ENCODE results near the gene TMEM250.

DNA sequence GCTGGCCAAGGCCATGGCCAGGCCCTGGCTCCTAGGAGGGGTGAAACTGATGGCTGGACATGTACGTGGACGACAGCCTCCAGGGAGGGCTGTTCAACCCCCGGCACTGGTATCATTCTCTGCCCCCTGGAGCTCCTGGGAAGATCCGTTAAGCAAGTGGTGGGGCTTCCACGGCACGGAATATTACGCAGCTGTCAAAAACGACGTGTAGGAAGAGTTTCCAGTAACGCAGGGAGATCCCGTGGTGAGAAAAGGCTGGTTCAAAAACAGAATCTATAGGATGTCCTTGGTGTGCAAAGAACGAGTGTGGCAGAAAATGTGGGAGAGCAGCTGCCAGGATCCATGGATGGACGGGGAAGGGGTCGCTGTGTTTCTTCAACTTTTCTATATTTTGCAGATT, 36.3 kb upstream of the TMEM250 start:
- TF ChIP-seq, protein P1, sequence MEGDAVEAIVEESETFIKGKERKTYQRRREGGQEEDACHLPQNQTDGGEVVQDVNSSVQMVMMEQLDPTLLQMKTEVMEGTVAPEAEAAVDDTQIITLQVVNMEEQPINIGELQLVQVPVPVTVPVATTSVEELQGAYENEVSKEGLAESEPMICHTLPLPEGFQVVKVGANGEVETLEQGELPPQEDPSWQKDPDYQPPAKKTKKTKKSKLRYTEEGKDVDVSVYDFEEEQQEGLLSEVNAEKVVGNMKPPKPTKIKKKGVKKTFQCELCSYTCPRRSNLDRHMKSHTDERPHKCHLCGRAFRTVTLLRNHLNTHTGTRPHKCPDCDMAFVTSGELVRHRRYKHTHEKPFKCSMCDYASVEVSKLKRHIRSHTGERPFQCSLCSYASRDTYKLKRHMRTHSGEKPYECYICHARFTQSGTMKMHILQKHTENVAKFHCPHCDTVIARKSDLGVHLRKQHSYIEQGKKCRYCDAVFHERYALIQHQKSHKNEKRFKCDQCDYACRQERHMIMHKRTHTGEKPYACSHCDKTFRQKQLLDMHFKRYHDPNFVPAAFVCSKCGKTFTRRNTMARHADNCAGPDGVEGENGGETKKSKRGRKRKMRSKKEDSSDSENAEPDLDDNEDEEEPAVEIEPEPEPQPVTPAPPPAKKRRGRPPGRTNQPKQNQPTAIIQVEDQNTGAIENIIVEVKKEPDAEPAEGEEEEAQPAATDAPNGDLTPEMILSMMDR (conservative IDR thresholded peaks at IDR 0.05; ENCODE audit: low read depth, low read length) = no peak
- no peak for TF ChIP-seq EZH2 (IDR thresholded peaks at IDR 0.05; ENCODE audit: borderline replicate concordance, low read depth, low read length, poor library complexity, severe bottlenecking)
